Measurements from ENCODE around the gene TNFRSF9. TPM values are rescaled to one million over a fixed set of nuclear protein-coding genes. Genes with fewer than 3 reads are reported as not detected.

Gene TNFRSF9
- total and polyA plus RNA-seq, 2 donors (not counting 3 experiments of a cell fraction or from before 2014, with no cell fraction given) = 0.15 to 0.22 TPM

DNA sequence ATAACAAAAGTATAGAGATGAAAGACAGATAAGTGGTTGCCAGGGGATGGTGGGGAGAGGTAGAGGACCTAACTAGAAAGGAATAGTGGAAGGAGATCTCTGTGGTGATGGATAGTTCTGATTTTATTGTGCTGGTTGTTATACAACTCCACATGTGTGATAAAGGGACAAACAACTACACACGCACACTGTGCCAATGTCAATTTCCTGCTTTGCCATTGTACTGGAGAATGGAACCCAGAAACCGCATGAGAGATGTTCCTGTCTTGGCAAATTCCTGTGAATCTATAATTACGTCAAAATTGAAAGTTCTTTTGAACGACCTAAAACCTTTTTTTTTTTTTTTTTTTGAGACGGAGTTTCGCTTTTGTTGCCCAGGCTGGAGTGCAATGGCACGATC is 11.0 kb downstream of the TNFRSF9 start:
- Histone ChIP-seq H3K4me3 (replicated peaks in 1 of 3; ENCODE audit: insufficient read depth in 1 of 3, low read depth in 1 of 3, low read length in 3 of 3) (no peak overlapping the region), H3K27ac (ENCODE audit: insufficient read depth, low read depth, low read length) (no peak overlapping the region), H3K9ac (replicated peaks; ENCODE audit: extremely low read depth, insufficient read depth, low read length) (no peak overlapping the region), H3K27me3 (ENCODE audit: control insufficient read depth in 2 of 2, insufficient read depth in 2 of 2, low read length in 2 of 2) (peaks cover 11 to 12% of the 10 kb centered on the region in 2 experiments), H3K4me2 (ENCODE audit: insufficient read depth, low read length) (no peak overlapping the region), H3K36me3 (ENCODE audit: control insufficient read depth in 2 of 2, extremely low read depth in 1 of 2, insufficient read depth in 2 of 2, low read length in 2 of 2) (no peaks in the 10 kb centered on the region), H3K9me3 (replicated peaks; ENCODE audit: control insufficient read depth, insufficient read depth, low read length) (no peaks in the 10 kb centered on the region), H4K20me1 (replicated peaks; ENCODE audit: control insufficient read depth, extremely low read depth, insufficient read depth, low read length) (no peaks in the 10 kb centered on the region), H3K4me1 (ENCODE audit: control insufficient read depth, extremely low read depth, insufficient read depth, low read length) (no peaks in the 10 kb centered on the region), H2AFZ (ENCODE audit: low read depth, low read length) (no peak overlapping the region), H3K79me2 (ENCODE audit: control insufficient read depth, insufficient read depth, low read length) (no peaks in the 10 kb centered on the region), H3K9me1 (replicated peaks; ENCODE audit: control insufficient read depth, extremely low read depth, insufficient read depth, low read length) (no peaks in the 10 kb centered on the region)
- intact Hi-C loops (cut with micrococcal nuclease) = no loop called here
- dilution Hi-C loops (cut with MboI; ENCODE audit: extremely low pct_ligation_motif_present, low sequenced_read_pairs) = no loop called here
- DNase-seq (ENCODE audit: low read depth, low spot score) = peak; percentile 55
- no peak for TF ChIP-seq JUN (IDR thresholded peaks at IDR 0.05; ENCODE audit: borderline replicate concordance, insufficient read depth, insufficient read length, low read depth)
- no peak for TF ChIP-seq MYC (IDR thresholded peaks at IDR 0.05; ENCODE audit: low read depth, low read length)
- TF ChIP-seq EZH2 (IDR thresholded peaks at IDR 0.05; ENCODE audit: borderline replicate concordance, low read depth, low read length, severe bottlenecking) = no peak
- no peak for TF ChIP-seq POLR2AphosphoS5 (IDR thresholded peaks at IDR 0.05; ENCODE audit: insufficient read depth, low read depth, low read length)
- TF ChIP-seq FOS (IDR thresholded peaks at IDR 0.05; ENCODE audit: borderline replicate concordance, insufficient read depth, low read length) = no peak
- TF ChIP-seq GATA2 (IDR thresholded peaks at IDR 0.05; ENCODE audit: insufficient read depth, insufficient read length, low read depth, low read length) = no peak
- TF ChIP-seq, protein P1, sequence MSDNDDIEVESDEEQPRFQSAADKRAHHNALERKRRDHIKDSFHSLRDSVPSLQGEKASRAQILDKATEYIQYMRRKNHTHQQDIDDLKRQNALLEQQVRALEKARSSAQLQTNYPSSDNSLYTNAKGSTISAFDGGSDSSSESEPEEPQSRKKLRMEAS (IDR thresholded peaks at IDR 0.05; ENCODE audit: insufficient read depth, insufficient read length) = no peak
- TF ChIP-seq, protein P2, sequence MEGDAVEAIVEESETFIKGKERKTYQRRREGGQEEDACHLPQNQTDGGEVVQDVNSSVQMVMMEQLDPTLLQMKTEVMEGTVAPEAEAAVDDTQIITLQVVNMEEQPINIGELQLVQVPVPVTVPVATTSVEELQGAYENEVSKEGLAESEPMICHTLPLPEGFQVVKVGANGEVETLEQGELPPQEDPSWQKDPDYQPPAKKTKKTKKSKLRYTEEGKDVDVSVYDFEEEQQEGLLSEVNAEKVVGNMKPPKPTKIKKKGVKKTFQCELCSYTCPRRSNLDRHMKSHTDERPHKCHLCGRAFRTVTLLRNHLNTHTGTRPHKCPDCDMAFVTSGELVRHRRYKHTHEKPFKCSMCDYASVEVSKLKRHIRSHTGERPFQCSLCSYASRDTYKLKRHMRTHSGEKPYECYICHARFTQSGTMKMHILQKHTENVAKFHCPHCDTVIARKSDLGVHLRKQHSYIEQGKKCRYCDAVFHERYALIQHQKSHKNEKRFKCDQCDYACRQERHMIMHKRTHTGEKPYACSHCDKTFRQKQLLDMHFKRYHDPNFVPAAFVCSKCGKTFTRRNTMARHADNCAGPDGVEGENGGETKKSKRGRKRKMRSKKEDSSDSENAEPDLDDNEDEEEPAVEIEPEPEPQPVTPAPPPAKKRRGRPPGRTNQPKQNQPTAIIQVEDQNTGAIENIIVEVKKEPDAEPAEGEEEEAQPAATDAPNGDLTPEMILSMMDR (IDR thresholded peaks at IDR 0.05; ENCODE audit: extremely low read depth in 1 of 2, insufficient read depth in 1 of 2, low read depth in 1 of 2, low read length in 2 of 2) = no peak
- no peak for TF ChIP-seq POLR2A (IDR thresholded peaks at IDR 0.05; ENCODE audit: low read depth, low read length)
- ChIA-PET POLR2A (no interaction called here), CTCF (no interaction called here)
- BruUV-seq (replicated peaks) = no TSS peak
- FAIRE-seq = no peak
